Left kidney (tissue), 8 donors: ENCODE measurements around the gene PIERCE2. TPM values are rescaled to one million over a fixed set of nuclear protein-coding genes. Genes with fewer than 3 reads are reported as not detected.
A peak's percentile ranks its signal among the peaks of the same experiment; 100 is the strongest.
"Not testable (repeated sequence)": the region's sequence is repeated elsewhere in the genome, so short reads cannot be mapped to it uniquely, and the experiment has no call there.

Experiments used
- DNase-seq: peaks from one replicate; pipeline ENCODE4 v3.0.0-alpha.2; 2013
- long read RNA-seq, 8 donors: transcript quantifications; one replicate each; lab custom pipeline, GENCODE V29; 2026
- polyA plus RNA-seq: library from polyadenylated mRNA; unstranded; fragments of 120-200 nt; gene quantifications from one replicate; pipeline ENCODE4 v1.2.1, GENCODE V29; 2013; ENCODE audit not compliant: insufficient read length

The PIERCE2 gene, protein sequence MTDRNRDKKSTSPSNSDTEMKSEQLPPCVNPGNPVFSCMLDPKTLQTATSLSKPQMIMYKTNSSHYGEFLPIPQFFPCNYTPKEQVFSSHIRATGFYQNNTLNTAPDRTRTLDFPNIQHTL
- 6.6 TPM for polyA plus RNA-seq
- long read RNA-seq, donor 1, transcript C15orf65-201 (2 exons, 729 nt), result major isoform, 7 of 7 reads
- long read RNA-seq, donor 1, partial matches to known transcripts, result 0 of 7 reads
- long read RNA-seq, donor 1, other reads (novel, unspliced or antisense), result 0 of 7 reads
- long read RNA-seq, donor 2, transcript C15orf65-201 (2 exons, 729 nt), result major isoform, 7 of 37 reads
- long read RNA-seq, donor 2, partial matches to known transcripts, result 30 of 37 reads
- long read RNA-seq, donor 2, other reads (novel, unspliced or antisense), result 0 of 37 reads
- long read RNA-seq, donor 3, transcript C15orf65-201 (2 exons, 729 nt), result major isoform, 7 of 7 reads
- long read RNA-seq, donor 3, partial matches to known transcripts, result 0 of 7 reads
- long read RNA-seq, donor 3, other reads (novel, unspliced or antisense), result 0 of 7 reads
- long read RNA-seq, donor 4, partial matches to known transcripts, result 0 of 3 reads
- long read RNA-seq, donor 4, other reads (novel, unspliced or antisense), result 0 of 3 reads
- long read RNA-seq, donor 5, transcript C15orf65-201 (2 exons, 729 nt), result major isoform, 11 of 11 reads
- long read RNA-seq, donor 5, partial matches to known transcripts, result 0 of 11 reads
- long read RNA-seq, donor 5, other reads (novel, unspliced or antisense), result 0 of 11 reads
- long read RNA-seq, donor 6, transcript C15orf65-201 (2 exons, 729 nt), result major isoform, 12 of 12 reads
- long read RNA-seq, donor 6, partial matches to known transcripts, result 0 of 12 reads
- long read RNA-seq, donor 6, other reads (novel, unspliced or antisense), result 0 of 12 reads
- long read RNA-seq, donor 7, transcript C15orf65-201 (2 exons, 729 nt), result major isoform, 13 of 13 reads
- long read RNA-seq, donor 7, partial matches to known transcripts, result 0 of 13 reads
- long read RNA-seq, donor 7, other reads (novel, unspliced or antisense), result 0 of 13 reads
- long read RNA-seq, donor 8, partial matches to known transcripts, result 0 of 3 reads
- long read RNA-seq, donor 8, other reads (novel, unspliced or antisense), result 0 of 3 reads

DNA sequence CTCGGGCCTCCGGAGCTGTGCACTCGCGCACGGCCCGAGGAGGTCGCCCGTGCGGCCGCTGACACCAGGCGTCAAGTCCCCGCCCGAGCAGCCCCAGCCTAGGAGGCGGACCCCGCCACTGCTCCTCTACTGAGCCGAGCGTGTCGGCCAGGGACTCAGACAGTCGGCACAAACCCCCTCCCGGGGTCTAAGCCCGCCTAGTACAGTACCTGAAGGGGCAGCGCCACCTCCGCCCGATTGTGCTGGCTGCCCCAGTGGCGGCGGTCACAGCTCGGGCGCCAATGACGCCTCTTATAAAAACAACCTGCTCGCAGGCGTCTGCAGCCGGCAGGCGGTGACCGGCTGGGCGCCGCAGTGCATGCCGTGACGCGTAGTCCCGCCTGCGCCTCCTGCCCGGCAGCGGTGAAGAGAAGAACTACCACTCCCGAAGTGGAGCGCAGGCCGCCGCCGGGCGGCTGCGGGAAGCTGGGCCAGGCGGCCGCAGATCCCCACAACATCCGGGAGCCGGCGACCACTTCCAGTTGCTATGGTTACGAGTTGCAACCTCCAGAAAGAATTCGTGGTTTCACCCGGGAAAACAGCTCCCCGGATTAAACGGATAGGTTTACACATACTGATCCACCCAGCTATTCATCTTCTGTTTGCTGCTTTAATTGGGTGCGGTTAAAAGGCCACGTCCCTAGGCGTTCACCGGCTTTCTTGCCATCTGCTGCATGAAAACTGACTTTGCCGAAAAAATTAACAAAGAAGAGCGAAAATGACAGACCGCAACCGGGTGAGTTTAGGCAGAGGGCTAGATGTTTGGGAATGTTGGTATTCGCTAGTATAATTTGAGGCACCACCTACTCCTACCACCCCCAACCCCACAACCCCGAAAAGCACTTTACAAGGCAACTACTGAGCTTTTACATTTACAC is at the start of gene PIERCE2, which contains the start of gene CCPG1:
TSS of gene PIERCE2 (plus strand) at position 484 of the 917 bp plus-strand sequence. CDS start at position 758, 274 bp downstream.
TSS of gene CCPG1 (minus strand) at position 348 of the 917 bp plus-strand sequence. CDS start 18,935 bp downstream, outside the sequence.
- DNase-seq, result peak; percentile 93

DNA sequence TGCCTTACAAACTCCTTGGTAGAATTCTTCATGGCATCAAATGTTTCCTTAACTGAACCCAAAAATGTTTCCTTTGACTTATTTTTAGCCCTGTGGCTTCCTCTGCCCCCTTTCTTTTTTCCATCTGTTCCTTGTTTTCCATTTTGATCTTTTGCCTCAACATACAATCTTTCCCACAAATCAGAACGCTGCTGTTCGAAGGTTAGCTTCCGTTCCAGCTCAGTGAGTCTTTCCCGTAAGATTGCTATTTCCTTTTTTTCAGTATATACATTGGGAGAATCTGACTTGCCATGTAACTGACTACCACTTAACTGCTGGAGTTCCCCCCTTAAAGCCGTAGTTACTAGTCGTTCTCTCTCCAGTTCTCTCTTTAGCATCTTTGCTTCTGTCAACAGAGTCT is 48.0 kb upstream of the PIERCE2 start:
- DNase-seq, result no peak

DNA sequence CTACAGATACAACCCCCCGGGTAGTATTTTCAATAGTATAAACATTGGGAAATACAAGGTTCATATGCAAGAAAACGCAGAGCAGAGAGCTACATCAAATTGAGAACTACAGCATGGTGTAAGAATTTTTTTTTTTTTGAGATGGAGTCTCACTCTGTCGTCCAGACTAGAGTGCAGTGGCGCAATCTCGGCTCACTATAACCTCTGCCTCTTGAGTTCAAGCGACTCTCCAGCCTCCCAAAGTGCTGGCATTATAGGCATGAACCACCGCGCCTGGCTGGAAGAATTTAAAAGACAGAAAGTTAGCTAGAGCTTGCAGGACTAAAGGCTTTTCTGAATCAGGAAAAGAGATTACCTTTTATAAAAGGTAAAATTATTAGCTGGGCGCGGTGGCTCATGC is 47.2 kb upstream of the PIERCE2 start:
- no peak for DNase-seq

DNA sequence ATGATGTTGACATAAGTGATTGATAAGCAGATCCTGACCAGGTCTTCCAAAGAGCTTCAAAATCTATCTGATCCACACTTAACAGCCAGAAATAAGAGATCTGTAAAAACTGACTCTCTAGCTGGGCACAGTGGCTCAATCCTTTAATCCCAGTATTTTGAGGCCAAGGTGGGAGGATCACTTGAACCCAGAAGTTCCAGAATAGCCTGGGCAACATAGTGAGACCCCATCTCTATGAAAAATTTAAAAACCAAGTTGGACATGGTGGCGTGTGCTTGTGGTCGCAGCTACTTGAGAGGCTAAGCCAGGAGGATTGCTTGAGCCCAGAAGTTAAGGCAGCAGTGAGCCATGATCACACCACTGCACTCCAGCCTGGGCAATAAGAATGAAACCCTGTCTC is 45.7 kb upstream of the PIERCE2 start:
- no peak for DNase-seq

DNA sequence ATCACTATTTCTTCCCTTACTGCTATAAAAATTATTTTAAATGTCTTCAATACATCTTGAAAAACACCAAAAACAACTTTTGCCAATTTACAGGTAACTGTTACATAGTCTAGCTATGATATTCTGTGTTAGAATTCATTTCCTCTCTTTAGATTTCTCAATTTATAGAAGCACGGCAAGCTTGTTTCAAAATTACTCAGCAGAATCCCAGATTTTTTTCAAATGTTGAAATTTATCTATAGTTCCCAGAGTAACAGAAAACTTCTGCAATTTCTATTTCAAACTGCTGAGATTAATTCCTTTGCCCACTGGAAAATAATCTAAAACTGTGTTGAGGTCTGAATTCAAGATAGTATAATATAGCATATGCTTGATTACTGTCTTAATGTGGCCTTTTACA is 41.3 kb upstream of the PIERCE2 start:
- DNase-seq, result no peak

DNA sequence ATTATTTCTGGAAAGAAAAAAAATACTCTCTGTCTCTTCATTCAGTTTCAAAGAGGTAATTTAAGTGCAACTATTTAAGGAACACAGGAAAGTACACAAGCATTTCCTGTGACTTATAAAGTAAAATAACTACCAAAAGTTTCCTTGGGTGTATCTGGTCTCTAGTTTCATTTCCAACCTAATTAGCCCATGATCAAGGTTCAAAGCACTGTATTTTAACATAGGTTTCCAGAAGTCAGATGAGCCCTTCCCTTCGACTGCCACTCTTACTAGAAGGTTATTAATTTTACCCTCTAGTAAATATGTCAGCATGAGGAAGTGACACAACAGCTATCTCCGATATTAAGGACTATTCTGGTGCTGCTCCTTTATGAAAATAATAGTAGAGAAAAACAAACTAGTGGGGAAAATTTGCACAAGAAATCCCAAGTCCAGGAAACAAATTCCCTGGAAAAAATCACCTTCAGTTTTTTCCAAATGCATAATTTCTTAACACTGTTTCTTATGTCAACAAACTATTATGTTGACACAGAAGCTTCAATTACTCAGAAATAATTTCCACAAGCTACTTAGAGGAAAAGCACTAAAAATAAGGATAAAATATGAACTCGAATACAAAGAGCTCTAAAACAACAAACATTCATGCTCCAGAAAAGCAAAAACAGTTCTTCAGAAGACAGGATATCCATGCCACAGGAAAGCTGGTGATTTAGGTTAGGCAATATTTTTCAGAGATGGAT is 35.4 kb upstream of the PIERCE2 start:
- DNase-seq, result no peak

DNA sequence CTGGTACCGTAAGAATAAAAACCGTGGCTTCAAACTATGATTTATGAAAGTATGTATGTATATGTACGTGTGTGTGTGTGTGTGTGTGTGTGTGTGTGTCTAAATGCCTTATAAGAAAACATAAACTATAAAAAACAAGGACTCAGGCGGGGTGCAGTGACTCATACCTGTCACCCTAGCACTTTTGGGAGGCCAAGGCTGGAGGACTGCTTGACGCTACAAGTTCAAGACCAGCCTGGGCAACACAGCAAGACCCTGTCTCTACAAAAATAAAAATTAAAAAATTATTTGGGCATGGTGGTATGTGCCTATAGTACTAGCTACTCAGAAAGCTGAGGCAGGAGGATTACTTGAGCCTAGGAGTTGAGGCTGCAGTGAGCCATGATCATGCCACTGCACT is 29.2 kb upstream of the PIERCE2 start:
- no peak for DNase-seq

DNA sequence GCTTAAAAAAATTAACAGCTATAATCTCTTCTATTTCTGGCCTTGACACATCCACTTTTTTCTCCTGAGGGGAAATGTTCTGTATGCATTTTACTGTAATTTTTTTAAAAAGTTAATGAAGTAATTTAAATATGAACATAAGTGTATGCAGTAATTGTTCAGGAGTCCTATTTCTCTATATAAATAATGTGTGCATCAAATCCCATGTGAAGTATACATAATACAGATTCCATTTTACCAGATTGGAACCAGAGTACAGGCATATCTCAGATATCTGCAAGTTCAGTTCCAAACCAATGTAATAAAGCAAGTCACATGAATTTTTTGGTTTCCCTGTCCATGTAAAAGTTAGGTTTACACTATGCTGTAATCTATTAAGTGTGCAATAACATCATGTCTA is 26.7 kb upstream of the PIERCE2 start:
- no peak for DNase-seq

DNA sequence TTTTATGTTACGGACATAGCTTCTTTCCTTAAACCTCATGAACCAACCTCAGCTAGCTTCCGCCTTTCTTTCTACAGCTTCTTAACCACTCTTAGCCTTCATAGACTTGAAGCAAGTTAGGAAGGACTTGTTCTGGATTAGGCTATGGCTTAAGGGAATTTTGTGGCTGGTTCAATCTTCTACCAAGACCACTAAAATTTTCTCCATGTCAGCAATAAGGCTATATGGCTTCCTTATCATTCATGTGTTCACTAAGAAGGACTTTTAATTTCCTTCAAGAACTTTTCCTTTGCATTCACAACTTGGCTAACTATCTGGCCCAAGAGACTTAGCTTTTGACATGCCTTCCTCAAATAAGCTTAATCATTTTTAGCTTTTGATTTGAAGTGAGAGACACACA is 24.6 kb upstream of the PIERCE2 start:
- no peak for DNase-seq

DNA sequence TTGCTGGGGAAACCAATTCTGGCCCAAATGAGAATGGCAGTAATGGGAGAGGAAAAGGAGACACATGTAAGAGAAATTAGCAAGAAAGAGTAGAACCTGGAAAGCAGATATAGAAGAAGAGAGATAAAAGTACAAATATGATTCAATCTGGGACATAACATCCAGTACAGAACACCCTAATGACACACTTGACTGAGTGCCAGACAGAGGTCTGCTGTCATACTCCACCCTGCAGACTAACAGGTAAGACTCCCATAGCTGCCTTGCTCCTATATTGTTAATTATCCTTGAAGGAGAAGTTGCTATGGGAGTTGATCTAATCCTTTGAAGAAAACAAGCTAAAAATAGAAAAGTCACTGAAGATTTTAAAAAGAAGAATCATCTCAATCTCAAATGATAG is 21.3 kb upstream of the PIERCE2 start:
- no peak for DNase-seq

DNA sequence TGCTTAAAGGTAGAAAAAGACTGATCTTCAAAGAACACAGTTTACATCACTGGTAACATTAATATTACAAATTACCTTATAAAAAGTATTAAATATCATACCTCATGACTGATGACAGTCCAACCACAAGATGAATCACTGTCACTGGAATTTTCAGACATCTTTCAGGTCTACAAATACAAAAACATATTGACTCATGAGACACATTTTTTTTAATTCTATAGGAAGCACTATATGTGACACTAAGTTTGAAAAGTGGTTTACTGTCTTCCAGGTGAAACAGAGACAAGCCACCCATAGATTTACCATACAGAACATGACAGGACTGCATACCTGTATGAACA is 19.1 kb upstream of the PIERCE2 start:
- DNase-seq, result no peak

DNA sequence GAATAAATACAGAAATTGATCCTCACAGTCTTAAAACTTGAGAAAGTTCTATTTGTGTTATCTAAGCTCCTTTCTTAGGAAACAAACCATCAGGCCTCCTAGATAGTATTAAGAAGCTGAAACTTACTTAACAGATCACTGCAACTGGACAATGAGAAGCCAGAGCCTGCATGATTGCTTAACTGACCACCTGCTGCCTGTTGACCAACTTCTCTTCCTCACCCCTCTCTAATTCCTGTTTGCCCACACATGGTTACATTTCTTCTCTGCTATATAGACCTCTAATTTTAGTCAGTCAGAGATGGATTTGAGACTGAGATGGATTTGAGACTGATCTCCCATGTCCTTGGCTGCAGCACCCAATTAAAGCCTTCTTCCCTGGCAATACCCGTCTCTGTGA is 13.6 kb upstream of the PIERCE2 start:
- DNase-seq, result no peak

DNA sequence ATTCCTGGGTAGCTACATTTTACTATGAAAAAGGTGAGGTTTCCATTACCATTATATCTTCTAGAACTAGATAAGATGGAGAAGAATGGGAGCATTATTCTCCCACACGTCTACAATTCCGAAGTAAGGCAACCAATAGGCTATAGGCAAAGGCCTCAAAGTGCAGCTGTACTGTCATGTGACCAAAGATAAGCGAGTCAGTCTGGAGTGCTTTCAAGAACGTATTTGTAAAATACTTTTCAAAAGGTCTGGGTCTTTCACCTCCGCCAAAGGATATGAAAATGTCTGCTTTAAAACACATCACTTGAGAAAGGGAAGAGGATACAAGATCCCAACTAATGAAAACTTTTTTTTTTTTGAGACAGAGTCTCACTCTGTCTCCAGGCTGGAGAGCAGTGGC is 10.1 kb upstream of the PIERCE2 start:
- DNase-seq, result no peak

DNA sequence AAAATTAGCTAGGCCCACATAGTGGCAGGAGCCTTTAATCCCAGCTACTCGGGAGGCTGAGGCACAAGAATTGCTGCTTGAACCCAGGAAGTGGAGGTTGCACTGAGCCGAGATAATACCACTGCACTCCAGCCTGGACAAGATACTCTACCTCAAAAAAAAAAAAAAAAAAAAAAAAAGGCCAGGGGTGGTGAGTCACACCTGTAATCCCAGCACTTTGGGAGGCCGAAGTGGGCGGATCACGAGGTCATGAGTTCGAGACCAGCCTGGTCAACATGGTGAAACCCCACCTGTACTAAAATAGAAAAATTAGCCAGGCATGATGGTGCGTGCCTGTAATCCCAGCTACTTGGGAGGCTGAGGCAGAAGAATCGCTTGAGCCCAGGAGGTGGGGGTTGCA is 8.2 kb upstream of the PIERCE2 start:
- DNase-seq, result not testable (repeated sequence)

DNA sequence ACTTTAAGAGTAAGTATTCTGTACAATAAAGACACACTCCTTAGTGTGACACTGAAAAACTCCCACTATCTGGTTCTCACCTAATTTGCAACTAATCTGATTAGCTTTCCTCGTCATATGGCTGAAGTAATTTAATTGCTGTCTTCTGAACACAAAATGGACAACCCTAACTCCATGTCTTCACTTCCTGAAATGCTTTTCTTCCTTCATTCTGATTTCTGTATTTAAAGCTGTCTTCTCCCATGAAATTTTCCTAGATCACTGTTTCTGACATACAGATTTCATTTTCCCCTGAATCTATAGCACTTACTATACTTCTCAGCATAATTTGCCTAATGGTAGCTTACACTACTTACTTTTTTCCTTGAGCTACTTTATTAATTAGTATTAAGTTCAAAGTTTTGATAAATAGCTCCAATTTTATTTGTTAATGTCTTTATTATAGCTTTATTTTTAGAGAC is 6.5 kb upstream of the PIERCE2 start:
- DNase-seq, result no peak

DNA sequence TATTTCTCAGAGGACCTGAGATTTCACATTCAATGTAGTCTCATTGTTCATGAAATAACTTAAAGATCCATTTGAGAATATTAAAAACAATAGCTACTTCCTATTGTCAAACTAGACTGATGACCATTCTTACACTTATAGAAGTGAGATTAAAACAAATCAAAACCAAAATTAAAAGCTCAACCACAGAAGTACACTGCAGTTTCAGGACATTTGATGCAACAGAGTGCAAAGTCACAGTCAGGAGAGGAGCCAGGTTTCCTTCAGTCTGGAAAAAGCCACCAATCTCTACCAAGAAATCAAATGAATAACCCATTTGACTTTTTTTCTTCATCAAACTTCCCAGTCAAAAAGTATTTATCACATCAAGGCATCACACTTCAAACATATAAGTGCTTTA is 5.6 kb upstream of the PIERCE2 start:
- no peak for DNase-seq

DNA sequence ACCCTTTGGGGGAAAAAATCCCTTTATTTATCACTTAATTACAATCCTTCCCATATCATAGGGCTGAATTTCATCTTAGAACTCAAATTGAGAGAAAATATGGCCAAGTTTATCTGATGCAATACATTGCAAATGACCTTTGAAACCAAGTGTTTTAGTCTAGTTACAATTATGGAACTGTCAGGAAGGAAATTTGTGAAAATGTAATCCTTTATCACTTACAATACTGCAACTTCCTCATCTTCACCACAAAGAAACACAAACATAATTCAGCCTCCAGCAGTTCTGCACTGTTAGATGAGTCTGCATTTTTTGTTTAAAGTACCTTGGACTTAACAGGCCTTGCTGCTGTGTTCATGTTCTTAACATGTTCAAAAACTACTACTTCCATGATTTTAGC is 4.8 kb upstream of the PIERCE2 start:
- DNase-seq, result no peak

DNA sequence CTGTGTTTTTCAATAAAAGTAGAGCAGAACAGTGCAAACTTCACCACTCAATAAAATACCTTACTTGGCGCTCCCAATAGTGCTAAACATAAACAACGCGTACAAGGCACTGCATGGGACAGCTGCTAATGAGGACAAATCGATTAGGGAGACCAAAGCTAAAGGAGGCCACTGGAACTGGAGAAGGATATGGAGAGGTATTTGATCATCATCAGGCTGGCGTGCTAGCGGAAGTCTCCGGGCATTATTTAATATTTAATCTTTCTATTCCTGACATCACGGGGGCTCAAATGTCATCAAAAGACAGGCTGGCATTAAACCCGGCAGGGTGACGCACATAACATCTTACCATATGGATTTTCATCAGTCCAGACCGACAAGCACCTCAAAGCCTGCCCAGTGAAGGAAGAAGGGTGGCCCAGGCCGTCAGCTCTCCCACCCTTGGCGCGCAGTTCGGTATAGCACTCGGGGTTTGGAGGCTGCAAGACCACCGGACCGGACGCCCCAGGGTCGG is 740 bp upstream of the PIERCE2 start:
- peak; percentile 29 for DNase-seq

DNA sequence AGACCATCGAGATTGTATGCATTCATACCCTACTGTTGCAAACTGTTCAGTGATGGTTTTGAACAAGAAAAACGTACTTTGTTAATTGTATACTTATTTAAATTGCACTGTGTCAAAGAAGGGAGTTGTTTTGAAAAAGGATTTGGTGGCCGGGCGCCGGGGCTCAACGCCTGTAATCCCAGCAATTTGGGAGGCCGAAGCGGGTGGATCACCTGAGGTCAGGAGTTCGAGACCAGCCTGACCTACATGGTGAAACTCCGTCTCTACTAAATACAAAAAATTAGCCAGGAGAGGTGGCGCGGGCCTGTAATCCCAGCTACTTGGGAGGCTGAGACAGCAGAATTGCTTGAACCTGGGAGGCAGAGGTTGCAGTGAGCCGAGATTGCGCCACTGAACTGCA is 681 bp downstream of the PIERCE2 start:
- DNase-seq, result peak; percentile 17

DNA sequence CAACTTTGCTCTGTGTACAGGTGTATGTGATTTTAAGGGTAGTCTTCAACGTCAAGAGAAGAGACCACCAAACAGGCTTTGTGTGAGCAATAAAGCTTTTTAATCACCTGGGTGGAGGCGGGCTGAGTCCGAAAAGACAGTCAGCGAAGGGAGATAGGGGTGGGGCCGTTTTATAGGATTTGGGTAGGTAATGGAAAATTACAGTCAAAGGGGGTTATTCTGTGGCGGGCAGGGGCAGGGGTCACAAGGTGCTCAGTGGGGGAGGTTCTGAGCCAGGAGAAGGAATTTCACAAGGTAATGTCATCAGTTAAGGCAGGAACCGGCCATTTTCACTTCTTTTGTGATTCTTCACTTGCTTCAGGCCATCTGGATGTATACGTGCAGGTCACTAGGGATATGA is 9.4 kb downstream of the PIERCE2 start:
- not testable (repeated sequence) for DNase-seq
